Measurements from ENCODE around the gene PHACTR3.

The PHACTR3 gene

GRCh38 chr20:59752101-59752586 lies 147.8 kb downstream of the PHACTR3 start:
- TF ChIP-seq, protein P1, sequence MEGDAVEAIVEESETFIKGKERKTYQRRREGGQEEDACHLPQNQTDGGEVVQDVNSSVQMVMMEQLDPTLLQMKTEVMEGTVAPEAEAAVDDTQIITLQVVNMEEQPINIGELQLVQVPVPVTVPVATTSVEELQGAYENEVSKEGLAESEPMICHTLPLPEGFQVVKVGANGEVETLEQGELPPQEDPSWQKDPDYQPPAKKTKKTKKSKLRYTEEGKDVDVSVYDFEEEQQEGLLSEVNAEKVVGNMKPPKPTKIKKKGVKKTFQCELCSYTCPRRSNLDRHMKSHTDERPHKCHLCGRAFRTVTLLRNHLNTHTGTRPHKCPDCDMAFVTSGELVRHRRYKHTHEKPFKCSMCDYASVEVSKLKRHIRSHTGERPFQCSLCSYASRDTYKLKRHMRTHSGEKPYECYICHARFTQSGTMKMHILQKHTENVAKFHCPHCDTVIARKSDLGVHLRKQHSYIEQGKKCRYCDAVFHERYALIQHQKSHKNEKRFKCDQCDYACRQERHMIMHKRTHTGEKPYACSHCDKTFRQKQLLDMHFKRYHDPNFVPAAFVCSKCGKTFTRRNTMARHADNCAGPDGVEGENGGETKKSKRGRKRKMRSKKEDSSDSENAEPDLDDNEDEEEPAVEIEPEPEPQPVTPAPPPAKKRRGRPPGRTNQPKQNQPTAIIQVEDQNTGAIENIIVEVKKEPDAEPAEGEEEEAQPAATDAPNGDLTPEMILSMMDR (IDR thresholded peaks at IDR 0.05), result no peak

- TF ChIP-seq, protein P1 (IDR thresholded peaks at IDR 0.05), result no peak
Measured at GRCh38 chr20:59752704-59753460, 148.5 kb downstream of the PHACTR3 start.

GRCh38 chr20:59753836-59754235 lies 149.5 kb downstream of the PHACTR3 start:
- TF ChIP-seq, protein P1 (IDR thresholded peaks at IDR 0.05), result no peak

DNA sequence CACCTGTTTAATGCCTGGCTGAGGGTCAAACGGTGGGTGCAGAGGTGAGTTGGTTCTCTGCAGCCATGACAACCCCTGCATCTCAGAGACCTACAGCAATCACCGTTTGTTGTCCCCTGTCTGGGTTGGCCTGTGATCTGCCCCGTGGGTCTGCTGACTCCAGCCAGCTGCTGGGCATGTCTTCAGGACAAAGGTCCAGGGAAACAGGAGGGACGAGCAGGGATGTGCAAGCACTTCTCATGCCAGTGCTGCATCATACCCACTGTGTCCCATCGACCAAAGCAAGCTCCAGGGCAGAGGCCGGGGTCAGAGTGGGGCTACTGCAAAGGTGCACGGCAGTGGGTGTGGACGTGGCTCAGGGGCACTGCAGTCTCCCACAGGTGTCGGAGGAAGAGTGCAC lies 150.2 kb downstream of the PHACTR3 start:
- TF ChIP-seq, protein P1 (IDR thresholded peaks at IDR 0.05), result no peak

- TF ChIP-seq, protein P1 (IDR thresholded peaks at IDR 0.05), result no peak
Measured at GRCh38 chr20:59756241-59756640, 151.9 kb downstream of the PHACTR3 start.

GRCh38 chr20:59764037-59764436 lies 159.7 kb downstream of the PHACTR3 start:
- TF ChIP-seq, protein P1 (IDR thresholded peaks at IDR 0.05), result no peak

DNA sequence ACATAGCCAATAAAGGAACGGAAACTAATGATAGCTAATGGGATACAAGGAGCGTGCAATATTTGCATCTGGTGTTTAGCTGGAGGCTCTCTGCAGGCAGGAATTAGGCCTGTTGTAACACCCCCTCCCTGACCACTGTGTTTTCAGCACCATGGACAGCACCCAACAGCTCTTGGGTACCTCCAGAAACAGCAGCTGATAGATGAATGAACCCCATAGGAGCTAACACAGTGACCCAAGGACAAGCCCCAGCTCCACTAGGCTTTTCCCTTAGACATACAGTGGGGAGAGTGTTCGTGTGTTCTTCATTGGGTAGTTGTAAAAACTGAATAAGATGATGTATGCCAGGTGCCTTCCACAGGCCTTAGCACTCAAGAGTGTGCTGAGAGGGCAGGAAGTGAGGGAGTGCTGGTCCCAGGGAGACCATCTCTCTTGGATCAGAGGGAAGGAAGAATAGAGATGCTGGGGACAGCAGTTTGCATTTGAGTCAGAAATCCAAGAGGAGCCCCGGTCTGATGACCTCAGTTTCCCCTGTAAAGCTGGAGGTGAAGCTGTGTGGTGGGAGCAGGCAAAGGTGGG lies 161.3 kb downstream of the PHACTR3 start:
- TF ChIP-seq, protein P1 (IDR thresholded peaks at IDR 0.05), result no peak

All from LNCAP (cell line).